Activated CD8-positive, alpha-beta memory T cell treated with anti-CD3 and anti-CD28 coated beads for 24 hours (primary cell): Measurements from ENCODE around the gene PRELID1.
A peak's percentile ranks its signal among the peaks of the same experiment; 100 is the strongest.

Source experiments
- DNase-seq: peaks from one replicate; pipeline ENCODE4 v3.0.0-alpha.2; 2020

PRELID1 gene

DNA sequence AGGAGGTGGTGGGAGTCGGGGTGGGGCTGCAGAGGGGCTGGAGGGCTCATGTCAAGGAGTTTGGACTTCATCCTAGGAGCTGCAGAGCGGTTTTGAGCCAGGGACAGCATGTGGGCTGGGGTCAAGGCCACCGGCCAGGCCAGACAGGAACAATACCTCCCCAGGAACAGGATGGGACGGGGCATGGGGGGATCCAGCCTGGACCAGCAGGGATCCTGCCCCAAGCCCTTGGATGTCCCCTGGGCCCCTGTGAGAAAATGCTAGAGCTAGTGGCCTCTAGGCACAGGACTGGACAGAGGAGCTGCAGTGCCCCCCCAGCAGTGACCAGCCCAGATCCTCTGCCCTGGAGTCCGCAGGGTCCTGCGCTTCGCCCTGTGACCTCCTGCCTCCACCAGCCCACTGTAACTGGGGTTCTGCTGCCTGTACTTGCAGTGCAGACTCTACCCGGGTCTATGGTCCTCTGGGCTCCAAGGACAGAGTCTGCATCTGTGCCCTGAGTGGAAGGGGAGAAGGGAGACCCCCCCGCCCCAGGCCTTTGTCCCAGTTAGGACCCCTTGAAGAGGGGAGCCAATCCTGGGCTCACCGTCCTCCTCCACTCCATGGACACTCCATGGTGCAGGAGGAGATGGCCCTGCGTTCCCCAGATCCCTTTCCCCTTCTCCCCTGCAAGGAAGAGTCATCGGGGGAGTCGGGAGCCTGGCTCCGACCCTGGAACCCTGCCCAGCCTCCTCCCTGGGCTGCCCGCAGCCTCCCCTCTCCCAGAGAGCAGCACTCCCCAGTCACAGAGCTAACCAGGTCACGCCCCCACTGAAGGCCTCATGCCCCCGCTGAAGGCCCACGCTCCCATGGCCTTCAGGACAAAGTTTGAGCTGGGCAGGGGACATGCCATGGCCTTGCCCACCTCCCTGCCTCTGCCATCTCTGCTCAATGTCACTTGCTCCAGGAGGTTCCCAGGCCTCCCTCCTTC lies 11.1 kb downstream of the PRELID1 start:
- DNase-seq = no peak

DNA sequence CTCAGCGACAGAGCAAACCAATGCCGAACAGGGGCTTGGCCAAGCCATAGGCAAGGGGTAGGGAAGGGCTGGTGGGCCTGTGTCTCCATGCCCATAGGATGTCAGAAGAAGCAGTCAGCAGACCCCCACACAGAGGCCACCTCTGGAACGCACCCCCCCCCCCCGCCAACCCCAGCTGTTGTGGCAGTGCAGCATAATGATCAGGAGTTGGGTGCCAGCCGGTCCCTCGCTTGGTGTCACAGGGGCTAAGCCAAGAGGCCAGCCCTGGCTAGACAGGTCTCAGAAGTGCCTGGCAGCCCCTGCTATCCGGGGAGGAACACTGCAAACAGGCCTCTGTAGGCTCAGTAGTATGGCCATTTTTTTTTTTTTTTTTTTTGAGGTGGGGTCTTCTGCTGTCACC lies 11.8 kb downstream of the PRELID1 start:
- DNase-seq = no peak

DNA sequence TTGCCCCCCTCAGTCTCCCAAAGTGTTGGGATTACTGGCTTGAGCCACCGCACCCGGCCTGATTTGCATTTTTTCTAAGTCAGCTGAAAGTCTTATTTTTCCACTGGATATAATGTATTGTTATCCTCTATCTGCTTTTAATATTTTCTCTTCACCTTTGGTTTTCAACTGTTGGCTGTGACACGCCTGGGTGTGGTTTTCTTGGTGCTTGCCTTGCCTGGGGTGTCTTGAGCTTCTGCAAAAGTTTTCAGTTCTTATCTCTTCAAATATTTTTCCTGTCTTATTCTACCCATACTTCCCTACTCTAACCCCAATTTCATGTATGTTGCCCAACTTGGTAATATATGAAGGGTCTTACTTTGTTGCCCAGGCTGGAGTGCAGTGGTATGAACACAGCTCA lies 12.4 kb downstream of the PRELID1 start:
- no peak for DNase-seq

DNA sequence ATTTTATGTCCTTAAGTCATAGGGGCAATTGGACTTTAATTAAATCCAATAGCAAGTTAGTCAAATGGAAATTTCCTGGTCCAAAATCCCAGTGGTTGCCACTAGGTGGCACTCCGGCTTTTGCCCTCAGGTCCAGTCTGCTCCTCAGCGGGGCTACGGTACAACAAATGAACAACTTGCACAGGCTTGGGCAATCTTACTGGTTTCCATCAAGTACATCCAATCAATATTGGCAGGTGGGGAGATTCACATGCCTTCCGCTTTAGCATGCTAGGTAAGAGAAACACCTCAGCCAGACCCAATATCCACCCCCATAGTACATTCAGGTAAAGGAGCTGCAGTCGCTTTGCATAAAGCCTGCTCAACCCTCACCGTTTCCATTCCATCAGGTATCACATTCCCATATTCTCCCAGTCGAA lies 14.4 kb downstream of the PRELID1 start:
- DNase-seq = peak; percentile 87

DNA sequence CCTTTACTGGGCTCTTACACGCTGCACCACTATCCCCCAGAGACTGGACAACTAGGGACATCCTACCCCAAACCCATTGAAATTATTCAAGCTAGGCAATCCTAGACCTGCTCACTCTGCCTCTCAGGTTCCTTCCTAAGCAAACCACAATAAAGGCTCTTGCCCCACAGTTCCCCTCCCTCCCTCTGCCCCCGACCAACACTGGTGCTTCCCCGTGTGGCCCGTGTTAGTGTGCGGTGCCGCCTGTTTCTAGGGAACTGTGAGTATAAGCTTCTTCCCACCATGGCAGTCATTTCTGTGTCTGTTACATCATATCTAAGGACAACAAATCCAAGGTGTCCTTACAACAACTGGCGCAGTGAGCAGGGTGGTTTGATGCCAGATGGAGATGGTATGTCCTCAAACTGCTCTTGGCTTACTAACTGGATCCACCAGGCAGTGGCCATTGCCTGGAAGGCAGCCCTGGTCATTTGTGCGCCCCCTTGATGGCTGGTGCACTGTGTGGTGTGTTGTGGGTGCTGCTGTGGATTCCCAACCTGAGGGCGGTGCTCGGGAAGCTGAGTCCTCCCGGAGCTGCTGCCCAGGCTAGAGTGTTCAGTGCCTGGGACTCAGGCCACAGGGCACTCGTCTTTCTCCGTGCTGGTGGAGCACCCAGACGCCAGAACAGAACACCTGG lies 16.5 kb downstream of the PRELID1 start:
- DNase-seq = no peak

DNA sequence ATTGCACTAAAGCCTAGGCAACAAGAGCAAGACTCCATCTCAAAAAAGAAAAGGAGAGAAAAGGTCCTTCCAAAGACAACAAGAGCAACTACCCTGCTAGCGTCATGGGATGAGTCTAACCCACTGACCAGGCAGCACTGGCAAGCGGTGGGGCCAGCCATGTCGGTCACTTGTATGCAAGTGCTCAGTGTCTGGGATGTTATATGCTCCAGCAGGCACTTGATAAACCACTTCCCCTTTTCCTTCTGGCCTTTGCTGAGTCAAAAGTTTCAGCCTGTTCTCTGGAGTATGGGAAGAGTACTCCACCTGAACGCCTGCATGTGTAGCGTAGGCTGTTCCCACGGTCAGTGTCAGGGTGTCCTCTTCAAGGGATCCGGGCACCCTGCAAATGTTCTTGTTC lies 17.3 kb downstream of the PRELID1 start:
- no peak for DNase-seq

DNA sequence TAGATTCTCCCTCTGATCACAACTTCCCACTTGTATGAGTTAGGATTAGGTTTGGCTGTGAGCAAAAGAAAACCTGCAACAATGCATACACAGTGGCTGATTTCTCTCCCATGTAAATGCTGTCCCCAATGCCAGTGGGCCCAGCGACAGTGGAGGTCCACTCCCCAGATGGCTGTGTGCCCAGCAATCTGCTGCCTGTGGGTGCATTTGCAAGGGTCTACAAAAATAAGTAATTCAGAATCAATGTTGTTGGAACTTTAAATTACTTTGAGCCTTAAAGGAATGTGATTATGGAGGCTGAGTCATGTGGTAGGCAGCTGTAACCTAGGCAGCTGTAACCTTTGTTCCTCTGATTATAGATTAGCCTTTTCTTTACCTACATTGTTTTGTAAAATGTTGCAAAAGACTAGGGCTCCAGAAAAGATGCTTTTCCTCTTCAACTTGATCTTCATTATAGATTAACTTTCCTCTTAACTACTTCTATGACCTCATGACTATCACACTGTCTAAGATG lies 22.3 kb downstream of the PRELID1 start:
- no peak for DNase-seq

DNA sequence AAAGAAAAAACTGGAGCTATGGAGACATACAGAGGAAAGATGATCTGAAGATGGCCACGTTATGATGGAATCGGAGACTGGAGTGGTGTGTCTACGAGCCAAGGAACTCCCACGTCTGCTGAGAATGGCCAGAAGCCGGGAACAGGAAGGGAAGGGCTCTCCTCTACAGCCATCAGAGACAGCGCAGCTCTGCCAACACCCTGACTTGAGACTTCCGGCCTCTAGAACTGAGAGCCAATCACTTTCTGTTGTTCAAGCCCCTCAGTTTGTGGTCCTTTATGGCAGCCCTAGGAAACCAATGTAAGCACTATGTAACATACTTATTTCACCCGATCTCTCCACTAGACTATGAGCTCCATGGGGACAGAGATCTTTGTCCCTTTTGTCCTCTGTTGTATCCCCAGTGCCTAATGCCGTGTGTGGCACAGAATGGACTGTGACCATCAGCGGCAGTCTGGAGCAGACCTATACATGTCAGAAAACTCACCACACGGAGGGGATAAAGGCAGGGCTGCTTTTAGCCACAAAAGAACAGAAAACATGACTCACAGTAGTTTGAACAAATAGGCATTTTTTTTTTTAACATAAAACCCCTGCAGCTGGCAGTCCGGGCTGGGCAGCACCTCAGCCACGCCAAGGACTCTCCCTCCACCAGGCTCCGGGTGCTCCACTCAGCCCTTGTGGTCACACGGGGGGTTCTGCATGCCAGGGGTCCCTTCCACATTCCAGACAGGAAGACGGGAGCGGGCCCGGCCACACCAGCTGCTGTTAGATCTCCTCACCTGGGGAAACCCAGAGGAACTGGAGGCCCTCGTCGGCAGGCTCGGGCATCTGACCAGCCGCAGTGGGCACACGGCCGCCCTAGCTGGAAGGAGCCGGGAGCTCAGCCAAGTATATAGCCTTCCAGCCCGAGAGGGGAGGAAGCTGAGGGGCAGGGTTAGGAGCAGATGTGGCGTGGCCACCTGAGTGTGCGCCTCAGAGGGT lies 24.2 kb downstream of the PRELID1 start:
- DNase-seq = no peak

DNA sequence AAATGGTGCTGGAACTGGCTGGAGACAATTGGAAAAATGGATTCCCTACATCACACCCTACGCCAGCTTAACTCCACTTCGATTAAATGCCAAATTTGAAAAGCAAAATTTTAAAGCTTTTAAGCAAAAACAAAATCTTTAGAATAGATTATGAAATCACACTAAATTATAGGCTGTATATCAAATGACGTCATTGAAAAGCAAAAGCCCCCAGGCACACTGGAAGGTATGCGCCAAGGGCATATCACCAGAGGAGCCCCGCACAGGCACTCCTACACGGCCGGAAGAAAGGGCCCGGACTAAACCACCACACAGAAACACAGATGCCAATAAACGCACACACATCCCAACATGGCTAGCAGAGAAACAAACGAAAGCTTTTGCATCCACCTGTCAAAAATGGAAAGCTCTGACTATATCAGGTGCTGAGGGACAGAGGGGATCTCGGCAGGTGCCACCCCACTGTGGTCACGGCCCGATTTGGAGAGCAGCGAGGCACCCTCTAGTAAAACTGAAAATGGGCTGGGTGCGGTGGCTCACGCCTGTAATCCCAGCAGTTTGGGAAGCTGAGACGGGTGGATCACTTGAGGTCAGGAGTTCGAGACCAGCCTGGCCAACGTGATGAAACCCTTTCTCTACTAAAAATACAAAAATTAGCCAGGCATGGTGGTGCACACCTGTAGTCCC lies 25.1 kb downstream of the PRELID1 start:
- DNase-seq = no peak

DNA sequence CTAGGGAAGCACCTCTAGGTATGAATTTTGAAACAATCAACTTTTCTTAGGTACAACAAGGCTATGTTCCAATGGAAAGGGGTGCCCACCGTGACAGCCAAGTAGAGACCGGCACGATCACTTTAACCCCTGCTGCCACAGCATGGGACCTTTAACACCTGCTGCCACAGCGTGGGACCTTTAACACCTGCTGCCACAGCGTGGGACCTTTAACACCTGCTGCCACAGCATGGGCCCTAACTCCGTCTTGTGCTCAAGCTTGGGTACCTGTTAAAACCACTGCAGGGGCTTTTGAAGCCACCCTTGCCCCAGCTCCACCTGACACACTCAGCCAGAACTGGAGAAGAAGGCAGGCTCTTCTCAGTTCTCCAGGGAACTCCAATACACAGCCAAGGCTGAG lies 26.3 kb downstream of the PRELID1 start:
- DNase-seq = no peak

DNA sequence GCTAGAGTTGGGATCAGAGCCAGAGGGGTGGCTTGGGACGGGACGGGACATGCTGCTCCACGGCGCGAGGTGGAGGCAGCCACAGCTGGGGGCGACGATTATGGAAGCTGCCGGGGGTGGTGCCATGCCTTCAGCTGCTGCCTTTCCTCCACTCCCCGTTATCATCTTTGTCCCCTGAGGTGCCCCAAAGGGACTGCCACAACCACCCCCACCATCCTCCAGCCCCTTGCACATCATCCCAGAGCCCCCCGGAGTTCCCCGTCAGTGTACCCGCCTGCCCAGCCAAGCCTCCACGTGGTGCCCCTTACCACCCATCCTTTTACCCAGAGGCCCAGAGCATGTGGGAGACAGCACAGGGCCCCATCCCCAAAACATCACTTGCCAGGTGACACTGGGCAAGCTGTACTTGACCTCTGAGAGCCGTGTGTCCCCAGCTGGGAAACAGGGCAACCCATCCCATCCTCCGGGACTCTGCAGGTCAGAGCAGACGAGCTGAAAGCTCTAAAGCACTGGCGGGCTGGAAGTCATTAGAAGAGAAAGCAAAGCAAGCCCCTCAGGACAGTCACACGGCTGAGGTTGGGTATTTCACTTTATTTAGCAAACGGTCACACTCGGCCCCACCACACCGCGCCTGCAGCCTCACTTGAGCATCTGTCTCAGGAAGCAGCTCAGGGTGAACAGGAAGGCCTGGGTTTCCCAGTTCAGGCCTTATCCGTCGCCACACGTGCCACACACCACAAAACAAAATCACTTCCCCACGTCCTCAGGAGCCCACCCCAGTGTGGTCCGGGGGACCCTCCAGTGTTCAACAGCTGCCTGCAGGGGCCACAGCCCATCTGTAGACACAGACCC lies 27.6 kb downstream of the PRELID1 start:
- DNase-seq = no peak

DNA sequence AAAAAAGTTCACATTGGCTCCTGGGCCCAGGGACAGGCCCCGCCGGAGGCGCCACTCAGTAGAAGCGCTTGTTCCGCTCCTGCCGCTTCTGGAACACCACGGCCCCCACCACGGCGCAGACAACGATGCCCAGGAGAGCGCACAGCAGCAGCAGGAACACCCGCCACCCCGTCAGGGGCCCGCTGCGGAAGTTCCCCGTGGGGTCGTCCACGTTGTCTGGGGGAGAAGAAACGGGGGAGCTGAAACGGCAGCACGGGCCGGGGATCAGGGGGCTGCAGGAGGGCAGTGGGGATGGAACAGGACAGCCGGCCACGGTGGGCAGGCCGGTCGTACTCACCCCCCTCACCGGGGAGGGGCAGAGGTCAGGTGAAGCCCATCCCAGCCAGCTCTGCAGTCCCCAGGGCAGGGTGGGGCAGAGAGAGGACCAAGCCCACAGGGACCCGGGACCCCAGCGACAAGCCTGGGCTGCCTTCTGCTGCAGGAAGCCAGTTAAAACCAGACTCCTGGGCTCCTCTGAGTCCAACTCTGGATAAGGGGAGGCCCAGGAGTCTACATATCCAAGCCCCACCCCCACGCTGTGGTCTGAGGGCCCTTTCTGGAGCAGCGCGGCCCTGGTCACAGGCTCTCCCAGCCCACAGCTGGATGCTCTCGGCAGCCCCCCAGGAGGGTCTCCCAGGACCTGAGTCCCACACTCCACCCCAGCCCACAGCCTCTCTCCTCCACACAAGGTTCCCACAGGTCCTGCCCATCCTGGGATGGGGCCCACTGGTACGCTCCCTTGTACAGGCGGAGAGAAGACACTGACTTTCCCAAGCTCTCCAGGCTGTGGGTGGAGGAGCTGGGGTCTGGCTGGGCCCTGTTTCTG lies 28.7 kb downstream of the PRELID1 start:
- no peak for DNase-seq

DNA sequence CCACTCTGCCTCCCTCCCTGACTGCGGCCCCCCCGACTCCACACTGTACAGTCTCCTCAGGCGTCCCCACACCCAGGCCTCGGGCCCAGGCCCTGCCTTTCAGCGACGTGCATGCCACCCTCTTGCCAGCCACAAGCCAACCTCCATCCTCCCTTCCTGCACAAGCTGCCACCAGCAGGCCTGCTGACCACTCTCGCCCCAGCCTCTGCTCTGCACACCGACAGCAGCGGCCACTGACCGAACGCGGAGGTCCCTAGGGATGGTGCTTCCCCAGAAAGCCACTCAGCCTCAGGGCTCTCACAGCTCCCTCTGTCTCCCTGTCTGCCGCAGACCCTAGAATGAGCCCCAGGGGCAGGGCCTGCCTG lies 29.3 kb downstream of the PRELID1 start:
- no peak for DNase-seq

DNA sequence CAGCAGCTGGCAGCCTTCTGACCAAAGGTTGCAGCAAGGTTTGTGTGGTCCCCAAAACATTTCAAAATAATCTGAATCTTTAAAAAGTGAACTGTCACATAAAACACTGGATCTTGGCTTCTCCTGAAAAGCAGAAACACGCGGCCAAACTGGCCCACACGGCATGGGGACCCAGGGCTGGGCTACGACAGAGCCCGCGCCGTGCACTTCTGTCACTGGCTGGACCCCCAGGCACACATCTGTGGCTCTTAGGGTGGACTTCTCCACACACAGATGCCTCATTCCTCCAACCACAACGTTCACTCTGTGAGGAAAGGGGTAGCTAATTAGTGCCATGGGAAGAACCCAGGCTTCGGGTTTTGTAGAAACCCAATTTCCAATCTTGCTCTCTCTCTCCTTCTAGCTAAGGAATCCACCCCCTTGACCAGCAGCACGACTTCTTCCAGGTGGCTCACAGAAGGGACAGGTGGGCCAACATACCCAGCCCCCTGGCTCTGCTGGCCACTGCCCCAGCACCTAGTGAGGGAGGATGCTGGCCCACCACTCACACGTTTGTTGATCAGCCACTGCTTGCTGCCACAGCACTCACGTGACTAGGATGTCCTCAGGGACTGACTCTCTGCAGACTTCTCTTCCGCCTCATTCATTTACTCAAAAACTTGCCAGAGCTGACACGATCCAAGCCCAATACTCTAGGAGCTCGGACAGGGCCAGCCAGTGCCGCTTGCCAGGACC lies 30.0 kb downstream of the PRELID1 start:
- DNase-seq = no peak

DNA sequence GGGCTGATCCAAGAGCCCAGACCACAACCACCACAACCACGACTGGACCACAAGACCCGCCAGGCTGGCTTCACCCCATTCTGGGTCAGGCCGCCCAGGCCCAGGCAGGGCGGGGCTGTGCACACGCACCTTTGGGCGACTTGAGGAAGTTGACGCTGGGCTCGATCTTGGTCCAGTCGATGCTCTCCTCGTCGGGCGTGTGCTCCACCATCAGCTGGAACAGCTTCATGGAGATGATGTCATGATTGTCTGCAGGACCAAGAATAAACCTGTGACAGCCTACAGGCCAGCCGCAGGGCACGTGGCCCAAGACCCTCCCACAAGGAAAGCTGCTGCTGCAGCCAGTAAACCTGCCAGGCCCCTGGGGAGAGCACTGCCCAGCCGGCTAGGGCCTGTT lies 30.6 kb downstream of the PRELID1 start:
- DNase-seq = no peak

DNA sequence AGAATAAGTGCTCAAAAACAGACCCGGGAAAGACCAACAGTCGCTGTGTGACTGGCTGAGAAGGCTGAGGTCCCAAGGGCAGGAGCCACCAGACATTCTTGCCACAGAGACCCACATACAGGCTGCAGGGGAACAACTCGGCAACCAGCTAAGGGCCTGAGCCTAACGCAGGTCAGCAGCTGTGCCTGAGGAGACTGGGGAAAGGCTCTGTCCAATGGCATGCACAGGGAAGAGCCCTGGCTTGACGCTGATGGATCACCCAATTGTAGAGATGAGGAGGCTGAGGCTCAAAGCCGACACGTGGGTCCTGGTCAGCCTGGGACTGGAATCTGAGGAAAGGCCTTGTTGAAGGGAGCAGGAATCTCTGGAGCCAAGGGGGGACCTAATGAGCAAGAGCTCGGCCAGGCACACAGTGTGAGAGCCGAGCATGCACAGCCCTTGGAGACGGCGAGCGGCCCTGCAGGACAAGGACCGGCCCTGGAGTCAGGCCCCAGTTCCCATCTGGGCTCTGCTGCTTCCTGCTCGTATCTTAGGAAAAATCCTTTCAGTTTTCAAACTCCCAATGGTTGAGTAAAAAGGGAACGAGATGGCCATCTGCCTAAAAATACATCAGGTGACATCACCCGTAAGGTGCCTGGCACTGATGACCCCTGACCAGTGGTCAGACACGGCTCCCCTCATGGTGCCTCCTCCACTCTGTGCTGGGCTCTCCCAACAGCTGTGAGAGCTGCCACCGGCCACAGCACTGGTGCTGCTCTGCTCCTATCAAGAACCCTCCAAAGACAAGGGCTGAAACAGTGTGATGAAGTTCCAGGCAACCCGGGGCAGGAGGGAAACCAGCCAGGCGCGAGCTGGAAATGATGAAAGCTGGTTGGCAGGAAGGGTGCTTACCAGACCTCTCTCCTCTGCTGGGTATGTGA lies 31.4 kb downstream of the PRELID1 start:
- DNase-seq = no peak

DNA sequence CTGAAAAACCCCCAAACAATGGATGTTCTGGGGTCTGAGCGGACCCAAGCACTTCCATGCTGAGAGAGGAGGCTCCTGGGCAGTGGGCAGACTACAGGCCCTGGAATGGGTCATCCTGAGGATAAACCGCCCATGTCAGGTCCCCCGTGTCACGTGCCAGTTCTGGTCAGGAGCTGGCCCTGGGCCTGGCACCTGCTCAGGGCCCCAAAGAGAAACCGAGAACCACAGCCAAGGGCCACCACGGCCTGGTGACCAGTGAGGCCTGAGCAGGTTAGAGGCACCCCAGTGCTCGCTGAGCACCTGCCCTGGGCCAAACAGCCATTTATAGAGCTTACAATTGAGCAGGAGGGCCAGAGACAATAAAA lies 32.1 kb downstream of the PRELID1 start:
- no peak for DNase-seq

DNA sequence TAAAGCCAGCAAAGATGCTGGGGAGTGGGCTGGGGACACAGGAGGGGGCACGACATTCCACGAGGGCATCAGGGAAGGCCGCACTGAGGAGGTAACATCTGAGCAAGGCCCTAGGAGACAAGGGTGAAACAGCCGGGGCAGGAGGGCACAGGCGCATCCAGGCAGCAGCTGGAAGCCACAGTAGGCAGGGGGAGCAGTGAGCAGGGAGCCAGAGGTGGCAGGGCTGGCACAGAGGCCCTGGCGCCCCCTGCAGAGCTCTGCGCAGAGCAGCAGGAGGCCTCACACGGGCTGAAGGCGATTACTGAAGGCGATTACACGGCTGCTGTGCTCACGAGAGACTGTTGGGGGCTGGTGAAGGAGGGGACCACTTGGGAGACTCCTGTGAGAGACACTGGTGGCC lies 32.5 kb downstream of the PRELID1 start:
- no peak for DNase-seq
